Mucosa of rectum (tissue), 2 donors: ENCODE data around the gene ZBTB46.
A peak's percentile ranks its signal among the peaks of the same experiment; 100 is the strongest.
"Not testable (repeated sequence)": the region's sequence is repeated elsewhere in the genome, so short reads cannot be mapped to it uniquely, and the experiment has no call there.

ENCODE experiments used
- H3K27ac ChIP-seq, 2 donors: one replicate each; pipeline ENCODE4 v1.7.0; 2013; ENCODE audit warnings: inconsistent platforms in 2 of 2, low read depth in 2 of 2, low read length in 2 of 2
- H3K27me3 ChIP-seq, 2 donors: one replicate each; pipeline ENCODE4 v1.7.0; 2013; ENCODE audit warnings: low read length in 2 of 2; ENCODE audit not compliant: control insufficient read depth in 2 of 2, insufficient read depth in 2 of 2
- H3K36me3 ChIP-seq, 2 donors: one replicate each; pipeline ENCODE4 v1.7.0; 2013; ENCODE audit warnings: low read length in 2 of 2; ENCODE audit not compliant: control insufficient read depth in 2 of 2, insufficient read depth in 2 of 2
- H3K4me1 ChIP-seq, 2 donors: one replicate each; pipeline ENCODE4 v1.7.0; 2013; ENCODE audit warnings: low read length in 2 of 2, mild to moderate bottlenecking in 1 of 2; ENCODE audit not compliant: control insufficient read depth in 2 of 2, insufficient read depth in 2 of 2
- H3K4me3 ChIP-seq, 2 donors: one replicate each; pipeline ENCODE4 v1.7.0; 2013; ENCODE audit warnings: low read length in 2 of 2
- H3K9ac ChIP-seq, 2 donors: one replicate each; pipeline ENCODE4 v1.7.0; 2013; ENCODE audit warnings: low read length in 2 of 2, low read depth in 1 of 2, mild to moderate bottlenecking in 1 of 2
- H3K9me3 ChIP-seq, 2 donors: one replicate each; pipeline ENCODE4 v1.7.0; 2013; ENCODE audit warnings: low read length in 2 of 2; ENCODE audit not compliant: control insufficient read depth in 2 of 2
- donor health status: healthy.
- donor health status: Normal muscosa, but diverticular disease.

The ZBTB46 gene

DNA sequence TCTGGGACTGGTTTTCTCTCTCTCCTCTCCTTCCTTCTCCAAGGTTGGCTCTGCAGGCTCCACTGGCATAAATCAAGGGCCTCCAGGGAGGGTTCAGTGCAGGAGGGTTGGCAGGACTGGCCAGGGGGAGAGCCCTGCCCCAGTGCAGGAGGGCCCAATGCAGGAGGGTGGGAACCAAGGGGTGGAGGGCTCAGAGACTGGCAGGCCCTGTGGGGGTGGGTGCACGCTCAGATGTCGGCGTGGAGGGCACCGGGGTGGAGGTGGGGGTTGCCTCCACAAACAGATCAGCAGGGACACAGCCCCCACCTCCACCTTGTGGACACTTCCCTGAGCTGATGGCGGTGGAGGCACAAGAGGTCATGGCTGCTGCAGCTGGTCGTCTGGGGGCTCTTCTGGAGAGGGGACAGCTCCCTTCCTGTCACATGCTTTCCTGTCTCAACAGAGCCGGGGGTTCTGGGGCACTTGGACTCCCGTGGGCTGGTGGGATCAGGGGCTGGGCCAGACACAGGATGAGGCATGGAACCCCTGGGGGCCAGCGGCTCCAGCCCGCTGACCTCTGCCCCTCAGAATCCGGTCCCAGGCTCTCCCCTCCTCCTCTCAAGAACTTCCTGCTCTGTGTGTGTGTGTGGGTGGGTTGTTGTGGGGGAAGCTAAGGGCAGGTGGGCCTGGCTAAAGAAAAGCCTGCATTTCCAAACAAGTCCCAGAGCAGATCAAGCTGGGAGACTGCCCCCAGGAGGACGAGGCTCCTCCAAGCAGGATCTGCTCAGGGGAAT lies 27.5 kb upstream of the ZBTB46 start:
- H3K27ac ChIP-seq, result peak overlapping the region; percentile 34 to 59
- peaks cover 5 to 11% of the 10 kb centered on the region in 2 donors for H3K36me3 ChIP-seq
- no peaks in the 10 kb centered on the region for H3K9me3 ChIP-seq
- peaks cover 10 to 21% of the 10 kb centered on the region in 2 donors for H3K27me3 ChIP-seq
- no peak overlapping the region for H3K4me3 ChIP-seq
- peaks cover 26 to 29% of the 10 kb centered on the region in 2 donors for H3K4me1 ChIP-seq
- no peak overlapping the region for H3K9ac ChIP-seq

GRCh38 chr20:63857764-63858392 lies 26.8 kb upstream of the ZBTB46 start:
- no peaks in the 10 kb centered on the region for H3K9me3 ChIP-seq
- no peak overlapping the region for H3K4me3 ChIP-seq
- peak overlapping the region in 1 of 2 donors; percentile 59 for H3K27ac ChIP-seq
- peaks cover 21 to 24% of the 10 kb centered on the region in 2 donors for H3K4me1 ChIP-seq
- no peak overlapping the region for H3K9ac ChIP-seq
- peaks cover 5 to 11% of the 10 kb centered on the region in 2 donors for H3K36me3 ChIP-seq
- peaks cover 10 to 21% of the 10 kb centered on the region in 2 donors for H3K27me3 ChIP-seq

GRCh38 chr20:63856098-63856511 lies 25.0 kb upstream of the ZBTB46 start:
- peaks cover 21 to 24% of the 10 kb centered on the region in 2 donors for H3K4me1 ChIP-seq

GRCh38 chr20:63855363-63856097 lies 24.5 kb upstream of the ZBTB46 start:
- Histone ChIP-seq H3K27ac (no peak overlapping the region), H3K9ac (no peak overlapping the region)

More at GRCh38 chr20:63856098-63856511, 25.0 kb upstream of the ZBTB46 start:
- H3K9me3 ChIP-seq, result no peaks in the 10 kb centered on the region
- no peak overlapping the region for H3K9ac ChIP-seq
- H3K36me3 ChIP-seq, result peaks cover 0 to under 1% of the 10 kb centered on the region in 2 donors
- no peak overlapping the region for H3K4me3 ChIP-seq
- H3K27me3 ChIP-seq, result peaks cover 10 to 21% of the 10 kb centered on the region in 2 donors
- H3K27ac ChIP-seq, result no peak overlapping the region

DNA sequence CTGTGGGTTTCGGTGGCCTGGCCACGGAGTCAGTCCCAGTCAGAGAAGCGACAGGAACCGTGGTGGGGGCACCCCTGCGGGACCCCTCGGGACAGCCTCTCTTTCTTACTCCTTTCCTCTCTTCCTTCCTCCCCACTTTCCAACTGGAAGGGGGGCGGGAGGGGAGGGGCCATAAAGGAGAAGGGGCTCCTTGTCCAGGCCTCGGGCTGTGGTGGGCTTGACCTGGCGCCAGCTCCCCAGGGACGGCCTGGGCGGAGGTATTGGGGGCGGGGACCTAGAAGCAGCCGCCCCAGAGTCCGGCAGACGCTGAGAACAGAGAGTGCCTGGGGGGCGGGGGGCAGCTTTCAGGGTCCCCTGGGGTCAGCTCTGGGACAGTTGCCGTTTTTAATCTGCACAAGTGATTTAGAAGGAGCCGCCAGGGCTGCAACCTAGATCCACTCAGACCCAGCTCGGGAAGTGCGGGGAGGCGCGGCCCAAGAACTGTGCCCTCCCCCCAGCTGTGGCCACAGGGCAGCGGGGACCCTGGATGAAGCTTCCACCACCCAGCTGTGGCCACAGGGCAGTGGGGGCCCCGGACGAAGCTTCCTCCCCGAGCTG lies 23.8 kb upstream of the ZBTB46 start:
- H3K27me3 ChIP-seq, result peaks cover 10 to 21% of the 10 kb centered on the region in 2 donors
- peak overlapping the region in 1 of 2 donors; percentile 56 for H3K27ac ChIP-seq
- peaks cover 23 to 24% of the 10 kb centered on the region in 2 donors for H3K4me1 ChIP-seq
- H3K9me3 ChIP-seq, result no peaks in the 10 kb centered on the region
- no peaks in the 10 kb centered on the region for H3K36me3 ChIP-seq
- no peak overlapping the region for H3K4me3 ChIP-seq
- H3K9ac ChIP-seq, result peak overlapping the region in 1 of 2 donors; percentile 56

More at GRCh38 chr20:63855363-63856097, 24.5 kb upstream of the ZBTB46 start:
- Histone ChIP-seq H3K4me3 (no peak overlapping the region), H3K4me1 (peaks cover 23 to 24% of the 10 kb centered on the region in 2 donors), H3K27me3 (peaks cover 10 to 21% of the 10 kb centered on the region in 2 donors), H3K9me3 (no peaks in the 10 kb centered on the region), H3K36me3 (no peaks in the 10 kb centered on the region)

DNA sequence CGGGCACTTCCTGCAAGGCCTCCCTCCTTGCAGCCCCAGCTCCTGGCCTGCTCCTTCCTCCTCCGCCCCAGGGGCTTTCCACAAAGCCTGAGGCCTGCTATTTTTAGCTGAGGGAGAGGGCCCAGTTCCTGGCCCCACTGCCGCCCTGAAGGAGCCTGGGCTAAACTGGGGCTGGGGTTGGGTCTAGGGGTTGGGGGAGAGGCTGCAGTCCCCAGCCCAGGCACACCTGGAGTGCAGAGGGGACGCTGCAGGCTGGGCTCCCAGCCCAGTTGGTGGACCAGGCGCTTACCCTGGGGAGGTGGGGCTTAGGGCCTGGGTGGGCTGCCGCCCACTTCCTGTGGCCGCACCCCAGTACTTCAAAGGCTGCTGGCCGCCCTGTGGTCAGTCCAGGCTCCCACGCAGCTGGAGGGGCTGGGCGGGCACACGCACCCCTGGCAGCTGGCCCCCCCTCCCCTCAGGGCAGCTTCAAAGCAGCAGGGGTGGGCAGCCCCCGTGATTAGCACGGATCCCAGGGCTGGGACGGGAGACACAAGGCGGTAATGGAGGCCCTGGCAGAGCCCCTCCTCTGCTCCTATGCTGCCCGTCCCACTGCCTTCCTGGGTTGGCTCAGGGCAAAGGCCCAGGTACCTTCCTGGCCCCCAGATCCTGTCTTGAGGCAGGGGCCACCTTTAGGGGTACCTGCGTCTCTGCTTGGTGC lies 23.2 kb upstream of the ZBTB46 start:
- peaks cover 21 to 23% of the 10 kb centered on the region in 2 donors for H3K4me1 ChIP-seq
- peaks cover 10 to 21% of the 10 kb centered on the region in 2 donors for H3K27me3 ChIP-seq
- peak overlapping the region; percentile 56 to 65 for H3K27ac ChIP-seq
- no peak overlapping the region for H3K4me3 ChIP-seq
- no peaks in the 10 kb centered on the region for H3K9me3 ChIP-seq
- no peaks in the 10 kb centered on the region for H3K36me3 ChIP-seq
- H3K9ac ChIP-seq, result peak overlapping the region in 1 of 2 donors; percentile 56

DNA sequence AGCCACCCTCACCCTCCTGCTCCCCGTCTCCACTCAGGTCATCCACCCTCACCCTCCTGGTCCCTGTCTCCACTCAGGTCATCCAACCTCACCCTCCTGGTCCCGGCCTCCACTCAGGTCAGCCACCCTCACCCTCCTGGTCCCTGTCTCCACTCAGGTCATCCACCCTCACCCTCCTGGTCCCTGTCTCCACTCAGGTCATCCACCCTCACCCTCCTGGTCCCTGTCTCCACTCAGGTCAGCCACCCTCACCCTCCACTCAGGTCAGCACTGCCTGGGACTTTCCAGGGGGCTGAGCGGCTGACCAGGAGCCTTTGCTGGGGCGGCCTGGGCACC lies 22.6 kb upstream of the ZBTB46 start:
- not testable (repeated sequence) for H3K36me3 ChIP-seq, H3K9ac ChIP-seq, H3K4me3 ChIP-seq, H3K9me3 ChIP-seq
- Histone ChIP-seq H3K27ac (peak overlapping the region in 1 of 2 donors; percentile 65), H3K4me1 (peaks cover 20 to 22% of the 10 kb centered on the region in 2 donors), H3K27me3 (peaks cover 10 to 21% of the 10 kb centered on the region in 2 donors)

GRCh38 chr20:63851548-63851943 lies 20.5 kb upstream of the ZBTB46 start:
- not testable (repeated sequence) for H3K4me3 ChIP-seq, H3K9ac ChIP-seq, H3K9me3 ChIP-seq, H3K36me3 ChIP-seq
- Histone ChIP-seq H3K27ac (peak overlapping the region in 1 of 2 donors; percentile 11), H3K4me1 (peaks cover 13 to 15% of the 10 kb centered on the region in 2 donors), H3K27me3 (peaks cover 13 to 16% of the 10 kb centered on the region in 2 donors)

- Histone ChIP-seq H3K36me3 (no peaks in the 10 kb centered on the region), H3K27ac (peak overlapping the region in 1 of 2 donors; percentile 11), H3K27me3 (peaks cover 14 to 16% of the 10 kb centered on the region in 2 donors), H3K4me1 (peaks cover 15% of the 10 kb centered on the region in 2 donors), H3K9ac (no peak overlapping the region), H3K4me3 (no peak overlapping the region), H3K9me3 (no peaks in the 10 kb centered on the region)
These were observed 19.9 kb upstream of the ZBTB46 start for GRCh38 chr20:63850689-63851547.
